Progenitor cell of endocrine pancreas (in vitro differentiated cells): ENCODE measurements around the gene SMOC2. TPM values are rescaled to one million over a fixed set of nuclear protein-coding genes. Genes with fewer than 3 reads are reported as not detected.

ENCODE experiments used
- DNase-seq: peaks from one replicate; pipeline ENCODE4 v3.0.0; 2021; ENCODE audit warnings: low spot score; ENCODE audit not compliant: unreplicated experiment
- H3K27ac Mint-ChIP-seq: 2 replicates; pipeline ENCODE4 v1.8.0; 2021; ENCODE audit warnings: mild to moderate bottlenecking, moderate library complexity, mixed read lengths
- H3K27me3 Mint-ChIP-seq: 2 replicates; pipeline ENCODE4 v1.8.0; 2021; ENCODE audit warnings: mixed read lengths
- H3K36me3 Mint-ChIP-seq: 2 replicates; pipeline ENCODE4 v1.8.0; 2022; ENCODE audit warnings: mixed read lengths; ENCODE audit not compliant: insufficient read depth
- H3K4me1 Mint-ChIP-seq: 2 replicates; pipeline ENCODE4 v1.8.0; 2021; ENCODE audit warnings: low read depth, mixed read lengths
- H3K4me3 Mint-ChIP-seq: 2 replicates; pipeline ENCODE4 v1.8.0; 2021; ENCODE audit warnings: low read depth, mild to moderate bottlenecking, moderate library complexity, mixed read lengths
- H3K9me3 Mint-ChIP-seq: 2 replicates; pipeline ENCODE4 v1.8.0; 2021; ENCODE audit warnings: low read depth, mixed read lengths
- CTCF ChIP-seq: fragments of 200-600 bp; sonication (generic); IDR thresholded peaks from one replicate; pipeline ENCODE4 v1.5.0; 2021; ENCODE audit warnings: antibody characterized with exemption, mild to moderate bottlenecking; ENCODE audit not compliant: unreplicated experiment
- total RNA-seq: library from RNA; stranded (reverse); gene quantifications from 2 replicates; pipeline ENCODE4 v1.2.1, GENCODE V29; 2021

SMOC2 gene
- total RNA-seq, 1 donor from 2014 or later, result 5.9 TPM

GRCh38 chr6:168664956-168665355 is 224.0 kb downstream of the SMOC2 start:
- Mint-ChIP-seq H3K36me3 (no peaks in the 10 kb centered on the region), H3K4me3 (no peak overlapping the region), H3K27ac (no peak overlapping the region), H3K27me3 (peaks cover 3% of the 10 kb centered on the region), H3K9me3 (no peaks in the 10 kb centered on the region), H3K4me1 (peaks cover 5% of the 10 kb centered on the region)
- no peak for DNase-seq
- no peak for TF ChIP-seq CTCF

DNA sequence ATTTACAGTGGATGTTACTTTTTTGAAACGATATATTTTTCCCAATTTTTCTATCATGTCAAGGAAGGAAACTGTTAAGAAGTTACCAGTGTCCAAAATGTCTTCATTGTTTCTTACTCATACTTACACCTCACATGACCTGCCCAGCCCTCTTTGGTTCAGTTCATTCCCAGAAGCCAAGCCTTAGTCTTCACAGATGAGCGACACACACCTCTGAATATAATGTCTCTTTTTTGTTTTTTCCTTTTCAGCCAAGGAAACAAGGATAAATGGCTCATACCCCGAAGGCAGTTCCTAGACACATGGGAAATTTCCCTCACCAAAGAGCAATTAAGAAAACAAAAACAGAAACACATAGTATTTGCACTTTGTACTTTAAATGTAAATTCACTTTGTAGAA is 225.2 kb downstream of the SMOC2 start:
- H3K36me3 Mint-ChIP-seq, result no peaks in the 10 kb centered on the region
- no peak for DNase-seq
- H3K4me3 Mint-ChIP-seq, result no peak overlapping the region
- H3K27me3 Mint-ChIP-seq, result peaks cover 3% of the 10 kb centered on the region
- H3K4me1 Mint-ChIP-seq, result peaks cover 6% of the 10 kb centered on the region
- H3K9me3 Mint-ChIP-seq, result no peaks in the 10 kb centered on the region
- H3K27ac Mint-ChIP-seq, result no peak overlapping the region
- TF ChIP-seq CTCF, result no peak

- Mint-ChIP-seq H3K36me3 (no peaks in the 10 kb centered on the region), H3K4me3 (no peak overlapping the region)
Measured at GRCh38 chr6:168666699-168667427, 225.9 kb downstream of the SMOC2 start.

DNA sequence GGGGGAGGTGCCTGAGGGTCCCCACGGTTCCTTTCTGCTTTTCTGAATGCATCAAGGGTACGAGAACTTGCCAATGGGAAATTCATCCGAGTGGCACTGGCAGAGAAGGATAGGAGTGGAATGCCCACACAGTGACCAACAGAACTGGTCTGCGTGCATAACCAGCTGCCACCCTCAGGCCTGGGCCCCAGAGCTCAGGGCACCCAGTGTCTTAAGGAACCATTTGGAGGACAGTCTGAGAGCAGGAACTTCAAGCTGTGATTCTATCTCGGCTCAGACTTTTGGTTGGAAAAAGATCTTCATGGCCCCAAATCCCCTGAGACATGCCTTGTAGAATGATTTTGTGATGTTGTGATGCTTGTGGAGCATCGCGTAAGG is 226.4 kb downstream of the SMOC2 start:
- TF ChIP-seq CTCF, result no peak
- Mint-ChIP-seq H3K4me1 (peaks cover 5% of the 10 kb centered on the region), H3K27ac (no peak overlapping the region), H3K9me3 (no peaks in the 10 kb centered on the region), H3K27me3 (peaks cover 3% of the 10 kb centered on the region), H3K36me3 (no peaks in the 10 kb centered on the region), H3K4me3 (no peak overlapping the region)
- no peak for DNase-seq

More at GRCh38 chr6:168666699-168667427, 225.9 kb downstream of the SMOC2 start:
- Mint-ChIP-seq H3K9me3 (no peaks in the 10 kb centered on the region), H3K27ac (peak overlapping the region; percentile 69), H3K4me1 (peaks cover 6% of the 10 kb centered on the region), H3K27me3 (peaks cover 3% of the 10 kb centered on the region)
- no peak for DNase-seq
- TF ChIP-seq CTCF, result no peak

GRCh38 chr6:168670401-168670985 is 229.5 kb downstream of the SMOC2 start:
- H3K27me3 Mint-ChIP-seq, result no peaks in the 10 kb centered on the region
- no peak for TF ChIP-seq CTCF
- H3K9me3 Mint-ChIP-seq, result no peaks in the 10 kb centered on the region
- H3K4me1 Mint-ChIP-seq, result peaks cover 16% of the 10 kb centered on the region
- no peak overlapping the region for H3K4me3 Mint-ChIP-seq
- H3K36me3 Mint-ChIP-seq, result peaks cover 1% of the 10 kb centered on the region
- H3K27ac Mint-ChIP-seq, result no peak overlapping the region
- DNase-seq, result no peak
